HepG2 (cell line): Measurements from ENCODE around the gene TMEM209. TPM values are rescaled to one million over a fixed set of nuclear protein-coding genes. Genes with fewer than 3 reads are reported as not detected.

Source experiments
- ATAC-seq: fragments of 200-7000 bp; cut with Tn5 transposase; 3 replicates; pipeline ENCODE4 v1.9.1; 2020; ENCODE audit warnings: mild to moderate bottlenecking, moderate library complexity
- BruUV-seq: library from RNA; stranded (reverse); fragments of 400-500 nt; replicated peaks from 2 replicates; lab custom pipeline; 2021; lab: Mats Ljungman, UMichigan
- CTCF ChIA-PET: fragments of 300-600 bp; formaldehyde crosslinking; extraction: SDS; loops from one replicate; lab custom pipeline; 2021; ENCODE audit warnings: low total read pairs, inconsistent platforms, low intra/inter-chr PET ratio; lab: Yijun Ruan, JAX
- POLR2A ChIA-PET: fragments of 350-600 bp; sonication (Branson Sonifier 250); formaldehyde crosslinking; loops from one replicate; lab custom pipeline; 2020; ENCODE audit warnings: antibody characterized with exemption, inconsistent platforms; lab: Yijun Ruan, JAX
- DNase-seq: peaks from one replicate; pipeline ENCODE4 v3.0.0-alpha.2; 2015; ENCODE audit warnings: low spot score
- FAIRE-seq: peaks from 3 replicates; lab custom pipeline; 2011; peaks lifted over from hg19 to GRCh38; lab: Jason Lieb, UNC
- H2AFZ ChIP-seq: one replicate; pipeline ENCODE4 v1.6.1; 2011; ENCODE audit warnings: low read length, inconsistent platforms
- H3K27ac ChIP-seq: fragments of 300-600 bp; 3 replicates; pipeline ENCODE4 v1.8.0; 2011; ENCODE audit warnings: mixed run types, mild to moderate bottlenecking, mixed read lengths, low read length, inconsistent platforms; ENCODE audit not compliant: insufficient read depth; ENCODE audit errors: extremely low read length
- H3K27me3 ChIP-seq, 2 experiments: fragments of 200-600 bp in 1 of 2; 2 replicates in 1 of 2; 3 replicates in 1 of 2; pipeline versions ENCODE4 v1.6.0 to v1.8.0; 2011; ENCODE audit warnings: low read length in 2 of 2, mild to moderate bottlenecking in 2 of 2, moderate library complexity in 2 of 2, inconsistent platforms in 1 of 2; ENCODE audit not compliant: insufficient read depth in 2 of 2, control insufficient read depth in 1 of 2
- H3K36me3 ChIP-seq, 2 experiments: fragments of 200-600 bp in 1 of 2; replicated peaks in 1 of 2; 2 replicates in 1 of 2; 3 replicates in 1 of 2; pipeline versions ENCODE4 v1.5.1 to v1.8.0; 2011; ENCODE audit warnings: low read length in 2 of 2, inconsistent platforms in 1 of 2; ENCODE audit not compliant: insufficient read depth in 2 of 2, control insufficient read depth in 1 of 2
- H3K4me1 ChIP-seq: 2 replicates; pipeline ENCODE4 v1.5.1; 2012; ENCODE audit warnings: low read length, inconsistent platforms; ENCODE audit not compliant: insufficient read depth
- H3K4me2 ChIP-seq: 2 replicates; pipeline ENCODE4 v1.6.0; 2011; ENCODE audit warnings: low read depth, low read length, inconsistent platforms
- H3K4me3 ChIP-seq, 3 experiments: fragments of 200-600 bp in 1 of 3; sonication (generic), shearing (Covaris generic) in 1 of 3; replicated peaks in 1 of 3; 2 replicates each; pipeline ENCODE4 v1.5.1; 2011 to 2016; ENCODE audit warnings: low read length in 3 of 3, inconsistent platforms in 2 of 3, low read depth in 2 of 3, mild to moderate bottlenecking in 2 of 3, control low read depth in 1 of 3, mixed read lengths in 1 of 3; ENCODE audit not compliant: insufficient read depth in 1 of 3
- H3K79me2 ChIP-seq: one replicate; pipeline ENCODE4 v1.6.1; 2011; ENCODE audit warnings: low read length, inconsistent platforms; ENCODE audit not compliant: insufficient read depth
- H3K9ac ChIP-seq: 2 replicates; pipeline ENCODE4 v1.6.0; 2011; ENCODE audit warnings: mild to moderate bottlenecking, low read depth, low read length, inconsistent platforms; ENCODE audit not compliant: insufficient read depth
- H3K9me3 ChIP-seq: 2 replicates; pipeline ENCODE4 v1.5.1; 2012; ENCODE audit warnings: mild to moderate bottlenecking, low read length
- H4K20me1 ChIP-seq: 2 replicates; pipeline ENCODE4 v1.6.0; 2011; ENCODE audit warnings: inconsistent platforms, mild to moderate bottlenecking, low read length, moderate library complexity; ENCODE audit not compliant: insufficient read depth
- ATF7 ChIP-seq, 2 experiments: fragments of 450-650 bp in 1 of 2; sonication (generic) in 1 of 2; formaldehyde crosslinking in 1 of 2; IDR thresholded peaks; 2 replicates each; pipeline versions ENCODE4 v1.4.0 to v1.6.1; 2016 to 2020; ENCODE audit warnings: antibody characterized with exemption in 1 of 2, mild to moderate bottlenecking in 1 of 2, missing genetic modification reagents in 1 of 2
- CBFB ChIP-seq: sonication (generic); formaldehyde crosslinking; IDR thresholded peaks from 2 replicates; pipeline ENCODE4 v1.4.0; 2020; ENCODE audit warnings: missing genetic modification reagents
- CC2D1A ChIP-seq: sonication (generic); formaldehyde crosslinking; IDR thresholded peaks from 2 replicates; pipeline ENCODE4 v1.8.1; 2023; ENCODE audit warnings: mild to moderate bottlenecking, missing genetic modification reagents
- DNMT3B ChIP-seq: conservative IDR thresholded peaks from 2 replicates; pipeline ENCODE4 v1.6.1; 2016; ENCODE audit warnings: missing biosample characterization, control low read depth
- DZIP1 ChIP-seq: sonication (generic); formaldehyde crosslinking; IDR thresholded peaks from 2 replicates; pipeline ENCODE4 v1.5.0; 2020; ENCODE audit warnings: mild to moderate bottlenecking, missing genetic modification reagents
- EZH2 ChIP-seq: conservative IDR thresholded peaks from 2 replicates; pipeline ENCODE4 v1.6.1; 2012; ENCODE audit warnings: mild to moderate bottlenecking, low read depth, low read length, moderate library complexity
- FOXA1 ChIP-seq, 2 experiments: fragments of 450-650 bp in 1 of 2; sonication (generic) in 1 of 2; formaldehyde crosslinking in 1 of 2; IDR thresholded peaks; 2 replicates each; pipeline versions ENCODE4 v1.4.0 to v1.6.1; 2016 to 2020; ENCODE audit warnings: missing genetic modification reagents in 1 of 2
- MZF1 ChIP-seq: sonication (generic); formaldehyde crosslinking; IDR thresholded peaks from 2 replicates; pipeline ENCODE4 v1.8.1; 2023; ENCODE audit warnings: mild to moderate bottlenecking, missing genetic modification reagents, borderline replicate concordance
- RBM22 ChIP-seq: fragments of 200-400 bp; formaldehyde crosslinking; optimal IDR thresholded peaks from 2 replicates; pipeline ENCODE3; 2017; ENCODE audit warnings: mild to moderate bottlenecking, low read length, moderate library complexity
- TBL1XR1 ChIP-seq: fragments of 150-350 bp; IDR thresholded peaks from 2 replicates; pipeline ENCODE4 v1.6.1; 2014; ENCODE audit warnings: borderline replicate concordance, low read length; ENCODE audit not compliant: partially characterized antibody
- ZNF318 ChIP-seq: sonication (generic); formaldehyde crosslinking; IDR thresholded peaks from 2 replicates; pipeline ENCODE4 v1.4.0; 2020; ENCODE audit warnings: mild to moderate bottlenecking, missing genetic modification reagents
- WGBS: methylation state at CpG from one replicate; pipeline ENCODE4 v1.1.6; 2017; ENCODE audit warnings: low lambda C conversion rate; 5-methylcytosine and 5-hydroxymethylcytosine counted together
- in situ Hi-C: cut with HindIII; loops from 2 replicates; pipeline ENCODE4 v1.10.0; 2017; ENCODE audit warnings: low pct_unique_long_range_greater_than_20kb; ENCODE audit not compliant: extremely low pct_ligation_motif_present
- intact Hi-C: fragments of 100-400 bp; cut with micrococcal nuclease; formaldehyde crosslinking; loops from one replicate; pipeline ENCODE4 v1.10.0; 2022; ENCODE audit not compliant: unreplicated experiment
- polyA plus RNA-seq, 8 experiments: library from polyadenylated mRNA; depleted of rRNA in 3 of 8; stranded (reverse) in 7 of 8; unstranded in 1 of 8; fragments of >200 nt; fragmentation: Illumina TruSeq in 4 of 8; extraction: Trizol in 4 of 8; gene quantifications; 2 replicates each; pipeline versions ENCODE4 v1.2.1 to v1.2.3, GENCODE V29; 2011 to 2016; ENCODE audit warnings: low read depth in 4 of 8, missing spikeins in 1 of 8, mixed read lengths in 1 of 8; ENCODE audit not compliant: insufficient read depth in 1 of 8
- total RNA-seq, 5 experiments: library from RNA; depleted of rRNA; stranded (reverse); fragments of >200 nt; fragmentation: Illumina TruSeq; extraction: Trizol; gene quantifications; 2 replicates each; pipeline ENCODE4 v1.2.3, GENCODE V29; 2016; ENCODE audit warnings: low read depth in 1 of 5

Gene TMEM209
- total and polyA plus RNA-seq, 2 of the 13 experiments (the other 11 are each of a cell fraction or from before 2014, with no cell fraction given): 14.5 to 15.6 TPM

GRCh38 chr7:130148561-130148960 lies 56.6 kb downstream of the TMEM209 start:
- H3K9me3 ChIP-seq: no peaks in the 10 kb centered on the region
- no peak overlapping the region for H3K9ac ChIP-seq
- H3K4me1 ChIP-seq: peaks cover 43% of the 10 kb centered on the region
- intact Hi-C loops: no loop called here
- no peak overlapping the region for H2AFZ ChIP-seq
- 71% methylated on average over 9 of the region's 9 CpGs for WGBS
- no peak overlapping the region for H3K4me2 ChIP-seq
- no peaks in the 10 kb centered on the region for H3K27me3 ChIP-seq
- DNase-seq (no peak), ATAC-seq (no peak), FAIRE-seq (no peak)
- no peaks in the 10 kb centered on the region for H4K20me1 ChIP-seq
- POLR2A ChIA-PET: interaction anchor here (1.4 kb wide), 1 partner anchor 57 kb away, joined by 3 read pairs; the partner anchor contains the start of gene TMEM209
- no peak overlapping the region for H3K4me3 ChIP-seq
- no peaks in the 10 kb centered on the region for H3K79me2 ChIP-seq
- H3K27ac ChIP-seq: no peak overlapping the region
- in situ Hi-C loops: no loop called here
- BruUV-seq: no TSS peak
- CTCF ChIA-PET: no interaction called here
- no peaks in the 10 kb centered on the region for H3K36me3 ChIP-seq
- TF ChIP-seq CBFB (no peak), DZIP1 (no peak), TBL1XR1 (no peak), DNMT3B (no peak), ATF7 (IDR thresholded peaks at IDR 0.05) (no peak), ATF7 (CRISPR knock-in tag; IDR thresholded peaks at IDR 0.05) (no peak), CC2D1A (CRISPR knock-in tag) (no peak), FOXA1 (IDR thresholded peaks at IDR 0.05) (no peak), FOXA1 (CRISPR knock-in tag; IDR thresholded peaks at IDR 0.05) (no peak), MZF1 (CRISPR knock-in tag) (no peak), RBM22 (no peak), EZH2 (no peak), ZNF318 (CRISPR knock-in tag) (no peak)
